Osteocyte (in vitro differentiated cells): ENCODE data around the gene GNPTG. TPM values are rescaled to one million over a fixed set of nuclear protein-coding genes. Genes with fewer than 3 reads are reported as not detected.

ENCODE experiments used
- DNase-seq: peaks from one replicate; pipeline ENCODE4 v3.0.0; 2021; ENCODE audit warnings: mixed read lengths; ENCODE audit not compliant: unreplicated experiment; ENCODE audit errors: extremely low spot score
- H3K27ac Mint-ChIP-seq: one replicate; pipeline ENCODE4 v1.8.0; 2021; ENCODE audit warnings: mild to moderate bottlenecking, mixed read lengths; ENCODE audit not compliant: unreplicated experiment
- H3K27me3 Mint-ChIP-seq: one replicate; pipeline ENCODE4 v1.8.0; 2021; ENCODE audit warnings: mixed read lengths; ENCODE audit not compliant: unreplicated experiment
- H3K36me3 Mint-ChIP-seq: one replicate; pipeline ENCODE4 v1.8.0; 2021; ENCODE audit warnings: mixed read lengths; ENCODE audit not compliant: unreplicated experiment
- H3K4me1 Mint-ChIP-seq: one replicate; pipeline ENCODE4 v1.8.0; 2021; ENCODE audit warnings: mixed read lengths; ENCODE audit not compliant: unreplicated experiment
- H3K4me3 Mint-ChIP-seq: one replicate; pipeline ENCODE4 v1.8.0; 2021; ENCODE audit warnings: mild to moderate bottlenecking, moderate library complexity, mixed read lengths; ENCODE audit not compliant: unreplicated experiment
- H3K9me3 Mint-ChIP-seq: one replicate; pipeline ENCODE4 v1.8.0; 2021; ENCODE audit warnings: mixed read lengths; ENCODE audit not compliant: unreplicated experiment
- total RNA-seq: library from RNA; stranded (reverse); gene quantifications from 2 replicates; pipeline ENCODE4 v1.2.1, GENCODE V29; 2021
- TF ChIP-seq, protein P1 (sequence below): fragments of 200-600 bp; sonication (generic); IDR thresholded peaks from 2 replicates; pipeline ENCODE4 v1.5.0; 2021; ENCODE audit warnings: antibody characterized with exemption, mild to moderate bottlenecking, moderate library complexity

The GNPTG gene
- total RNA-seq, 1 donor from 2014 or later = 94.3 TPM

DNA sequence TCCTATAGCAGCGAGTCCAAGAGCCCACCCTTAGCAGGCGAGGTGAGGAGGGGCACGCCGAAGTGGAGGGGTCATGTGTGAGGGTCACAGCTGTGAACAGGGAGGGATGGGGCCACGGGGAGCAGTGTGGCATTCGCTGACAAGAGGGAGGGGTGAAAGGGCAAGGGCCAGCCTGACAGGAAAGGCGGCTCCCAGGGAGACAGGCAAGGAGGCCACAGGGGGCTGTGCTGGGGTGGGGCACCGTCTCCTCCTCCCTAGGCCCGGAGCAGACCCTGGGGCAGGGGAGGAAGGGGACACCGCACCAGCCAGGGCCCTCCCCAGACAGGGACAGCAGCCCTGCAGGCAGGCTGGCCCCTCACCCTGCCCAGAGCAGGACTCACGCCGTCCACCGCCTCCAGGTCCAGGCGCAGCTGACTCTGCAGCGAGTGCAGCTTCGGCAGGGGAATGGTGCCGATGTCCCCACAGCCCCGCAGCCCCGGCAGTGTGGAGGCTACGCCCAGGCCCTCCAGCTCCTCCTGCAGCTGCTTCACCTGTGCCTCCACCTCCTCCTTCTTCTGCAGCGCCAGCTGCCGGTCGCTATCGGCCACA lies 15.1 kb downstream of the GNPTG start:
- Mint-ChIP-seq H3K27ac (no peak overlapping the region), H3K4me3 (no peak overlapping the region), H3K4me1 (no peaks in the 10 kb centered on the region), H3K36me3 (peaks cover 8% of the 10 kb centered on the region), H3K27me3 (no peaks in the 10 kb centered on the region), H3K9me3 (no peaks in the 10 kb centered on the region)
- DNase-seq = no peak
- TF ChIP-seq, protein P1, sequence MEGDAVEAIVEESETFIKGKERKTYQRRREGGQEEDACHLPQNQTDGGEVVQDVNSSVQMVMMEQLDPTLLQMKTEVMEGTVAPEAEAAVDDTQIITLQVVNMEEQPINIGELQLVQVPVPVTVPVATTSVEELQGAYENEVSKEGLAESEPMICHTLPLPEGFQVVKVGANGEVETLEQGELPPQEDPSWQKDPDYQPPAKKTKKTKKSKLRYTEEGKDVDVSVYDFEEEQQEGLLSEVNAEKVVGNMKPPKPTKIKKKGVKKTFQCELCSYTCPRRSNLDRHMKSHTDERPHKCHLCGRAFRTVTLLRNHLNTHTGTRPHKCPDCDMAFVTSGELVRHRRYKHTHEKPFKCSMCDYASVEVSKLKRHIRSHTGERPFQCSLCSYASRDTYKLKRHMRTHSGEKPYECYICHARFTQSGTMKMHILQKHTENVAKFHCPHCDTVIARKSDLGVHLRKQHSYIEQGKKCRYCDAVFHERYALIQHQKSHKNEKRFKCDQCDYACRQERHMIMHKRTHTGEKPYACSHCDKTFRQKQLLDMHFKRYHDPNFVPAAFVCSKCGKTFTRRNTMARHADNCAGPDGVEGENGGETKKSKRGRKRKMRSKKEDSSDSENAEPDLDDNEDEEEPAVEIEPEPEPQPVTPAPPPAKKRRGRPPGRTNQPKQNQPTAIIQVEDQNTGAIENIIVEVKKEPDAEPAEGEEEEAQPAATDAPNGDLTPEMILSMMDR = no peak

DNA sequence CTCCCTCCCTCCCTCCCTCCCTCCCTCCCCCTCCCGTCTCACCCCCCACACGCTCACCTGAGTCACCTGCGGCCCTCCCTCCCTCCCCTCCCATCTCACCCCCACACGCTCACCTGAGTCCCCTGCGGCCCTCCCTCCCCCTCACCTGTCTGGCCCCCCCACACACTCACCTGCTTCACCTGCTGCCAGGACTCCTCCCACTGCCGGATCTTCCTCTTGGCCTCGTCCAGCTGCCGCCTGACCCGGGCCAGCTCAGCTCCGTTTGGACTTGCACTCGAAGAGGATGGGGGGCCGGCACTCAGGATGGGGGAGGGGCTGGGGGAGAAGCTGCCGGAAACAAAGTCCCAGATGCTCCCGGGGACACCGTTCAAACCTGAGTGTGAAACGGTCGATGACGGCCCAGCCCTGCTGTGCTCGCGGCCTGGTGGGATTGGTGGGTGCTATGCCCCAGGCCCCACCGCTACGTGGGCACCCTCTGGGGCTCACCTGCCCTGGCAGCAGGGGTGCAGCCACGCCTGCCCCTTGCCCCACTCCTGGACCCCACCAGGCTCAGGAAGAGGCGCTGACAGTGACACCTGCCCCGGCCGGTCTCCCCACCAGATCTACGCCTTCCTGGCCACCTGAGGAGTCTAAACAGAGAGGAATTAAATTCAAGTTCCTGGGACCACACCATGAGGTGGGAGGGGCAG lies 15.9 kb downstream of the GNPTG start:
- peaks cover 8% of the 10 kb centered on the region for H3K36me3 Mint-ChIP-seq

DNA sequence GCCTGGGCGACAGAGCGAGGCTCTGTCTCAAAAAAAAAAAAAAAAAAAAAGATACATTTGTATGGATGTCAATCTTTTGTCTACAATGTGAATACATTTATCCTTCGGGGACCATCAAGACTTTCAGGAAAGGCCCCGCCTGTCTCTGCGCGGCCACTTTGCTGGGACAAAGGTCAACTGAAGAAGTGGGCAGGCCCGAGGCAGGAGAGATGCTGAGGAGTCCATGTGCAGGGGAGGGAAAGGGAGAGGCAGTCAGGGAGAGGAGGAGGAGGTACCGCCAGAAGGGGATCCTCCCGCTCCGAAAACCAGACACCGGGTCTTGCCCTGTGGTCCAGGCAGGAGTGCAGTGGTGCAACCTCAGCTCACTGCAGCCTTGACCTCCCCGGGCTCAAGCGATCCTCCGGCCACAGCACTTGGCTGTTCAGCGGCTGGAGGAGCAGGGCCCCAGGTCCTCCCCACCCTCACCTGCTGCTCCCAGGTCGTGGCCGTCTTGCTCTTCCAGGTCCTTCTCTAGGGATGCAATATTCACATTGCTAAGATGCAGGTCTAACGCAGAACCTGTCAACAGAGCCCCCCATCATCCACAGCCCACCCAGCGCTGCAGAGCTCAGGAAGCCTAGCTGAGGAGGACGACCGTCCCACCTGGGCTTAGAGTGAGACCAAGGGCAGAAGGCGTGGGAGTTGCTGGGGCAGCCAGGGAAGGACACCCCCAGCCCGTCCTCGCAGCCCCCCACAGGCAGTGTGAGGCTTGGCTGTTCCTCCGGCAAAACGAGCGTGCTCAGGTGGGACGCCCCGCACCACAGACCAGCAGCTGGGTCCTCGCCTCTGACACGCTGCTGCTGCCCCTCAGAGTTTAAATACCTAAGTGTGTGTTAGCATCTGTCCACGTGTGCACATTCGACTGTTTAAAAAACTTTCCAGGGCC lies 19.6 kb downstream of the GNPTG start:
- Mint-ChIP-seq H3K4me3 (no peak overlapping the region), H3K27ac (no peak overlapping the region), H3K4me1 (no peaks in the 10 kb centered on the region), H3K9me3 (no peaks in the 10 kb centered on the region), H3K27me3 (no peaks in the 10 kb centered on the region), H3K36me3 (no peaks in the 10 kb centered on the region)
- TF ChIP-seq, protein P1 = no peak
- no peak for DNase-seq

More for the DNA sequence above, 15.9 kb downstream of the GNPTG start:
- TF ChIP-seq, protein P1 = no peak
- no peaks in the 10 kb centered on the region for H3K9me3 Mint-ChIP-seq
- no peaks in the 10 kb centered on the region for H3K27me3 Mint-ChIP-seq
- no peak overlapping the region for H3K27ac Mint-ChIP-seq
- H3K4me1 Mint-ChIP-seq = no peaks in the 10 kb centered on the region
- no peak for DNase-seq
- H3K4me3 Mint-ChIP-seq = no peak overlapping the region

DNA sequence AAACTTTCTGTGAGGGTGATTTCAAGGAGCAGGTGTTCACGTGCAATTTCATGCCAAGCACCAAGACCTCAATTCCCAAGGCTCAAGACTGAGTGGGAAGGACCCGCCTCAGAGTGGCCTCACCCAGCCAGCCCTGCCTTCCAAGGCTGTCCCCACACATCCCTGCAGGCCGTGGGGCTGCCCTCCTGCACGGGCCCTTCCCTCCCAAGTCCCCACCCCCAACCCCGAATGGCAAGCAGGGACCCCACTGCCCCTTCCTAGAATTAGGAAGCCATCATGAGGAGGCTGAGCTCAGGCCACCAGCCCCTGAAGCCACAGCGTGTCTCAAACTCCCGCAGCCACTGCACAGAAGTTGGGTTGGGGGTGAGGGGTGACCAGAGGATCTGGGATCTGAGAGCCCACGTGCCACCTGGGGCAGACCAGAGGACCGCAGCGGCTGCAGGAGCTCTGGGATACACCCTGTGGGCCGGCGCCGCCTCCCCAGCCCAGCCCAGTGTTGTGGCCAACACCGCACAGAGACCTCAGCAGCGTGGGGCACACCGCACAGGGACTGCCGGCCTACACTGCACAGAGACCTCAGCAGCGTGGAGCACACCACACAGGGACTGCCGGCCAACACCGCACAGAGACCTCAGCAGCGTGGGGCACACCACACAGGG lies 20.7 kb downstream of the GNPTG start:
- no peak overlapping the region for H3K4me3 Mint-ChIP-seq
- no peaks in the 10 kb centered on the region for H3K4me1 Mint-ChIP-seq
- H3K9me3 Mint-ChIP-seq = no peaks in the 10 kb centered on the region
- no peaks in the 10 kb centered on the region for H3K36me3 Mint-ChIP-seq
- no peaks in the 10 kb centered on the region for H3K27me3 Mint-ChIP-seq
- no peak overlapping the region for H3K27ac Mint-ChIP-seq
- DNase-seq = no peak
- TF ChIP-seq, protein P1 = no peak
